Mucosa of rectum (tissue), 2 donors: ENCODE results near the gene FOLH1.
"Not testable (repeated sequence)": the region's sequence is repeated elsewhere in the genome, so short reads cannot be mapped to it uniquely, and the experiment has no call there.

Experiments
- H3K27ac ChIP-seq, 2 donors: one replicate each; pipeline ENCODE4 v1.7.0; 2013; ENCODE audit warnings: inconsistent platforms in 2 of 2, low read depth in 2 of 2, low read length in 2 of 2
- H3K27me3 ChIP-seq, 2 donors: one replicate each; pipeline ENCODE4 v1.7.0; 2013; ENCODE audit warnings: low read length in 2 of 2; ENCODE audit not compliant: control insufficient read depth in 2 of 2, insufficient read depth in 2 of 2
- H3K36me3 ChIP-seq, 2 donors: one replicate each; pipeline ENCODE4 v1.7.0; 2013; ENCODE audit warnings: low read length in 2 of 2; ENCODE audit not compliant: control insufficient read depth in 2 of 2, insufficient read depth in 2 of 2
- H3K4me1 ChIP-seq, 2 donors: one replicate each; pipeline ENCODE4 v1.7.0; 2013; ENCODE audit warnings: low read length in 2 of 2, mild to moderate bottlenecking in 1 of 2; ENCODE audit not compliant: control insufficient read depth in 2 of 2, insufficient read depth in 2 of 2
- H3K4me3 ChIP-seq, 2 donors: one replicate each; pipeline ENCODE4 v1.7.0; 2013; ENCODE audit warnings: low read length in 2 of 2
- H3K9ac ChIP-seq, 2 donors: one replicate each; pipeline ENCODE4 v1.7.0; 2013; ENCODE audit warnings: low read length in 2 of 2, low read depth in 1 of 2, mild to moderate bottlenecking in 1 of 2
- H3K9me3 ChIP-seq, 2 donors: one replicate each; pipeline ENCODE4 v1.7.0; 2013; ENCODE audit warnings: low read length in 2 of 2; ENCODE audit not compliant: control insufficient read depth in 2 of 2
- donor health status: healthy.
- donor health status: Normal muscosa, but diverticular disease.

The FOLH1 gene

GRCh38 chr11:49185597-49185996, 22.8 kb downstream of the FOLH1 start:
- H3K36me3 ChIP-seq, H3K27me3 ChIP-seq, H3K9ac ChIP-seq, H3K4me3 ChIP-seq, H3K27ac ChIP-seq, H3K9me3 ChIP-seq, H3K4me1 ChIP-seq: not testable (repeated sequence)

GRCh38 chr11:49184756-49185155, 23.6 kb downstream of the FOLH1 start:
- not testable (repeated sequence) for H3K27me3 ChIP-seq, H3K4me1 ChIP-seq, H3K4me3 ChIP-seq, H3K9me3 ChIP-seq, H3K9ac ChIP-seq, H3K36me3 ChIP-seq, H3K27ac ChIP-seq

- H3K4me3 ChIP-seq, H3K27ac ChIP-seq, H3K9me3 ChIP-seq, H3K9ac ChIP-seq, H3K36me3 ChIP-seq, H3K4me1 ChIP-seq, H3K27me3 ChIP-seq: not testable (repeated sequence)
Measured at GRCh38 chr11:49177936-49178335, 30.5 kb downstream of the FOLH1 start.

GRCh38 chr11:49175378-49175777, 33.0 kb downstream of the FOLH1 start:
- H3K4me3 ChIP-seq, H3K4me1 ChIP-seq, H3K36me3 ChIP-seq, H3K27me3 ChIP-seq, H3K27ac ChIP-seq, H3K9me3 ChIP-seq, H3K9ac ChIP-seq: not testable (repeated sequence)

GRCh38 chr11:49174691-49175366, 33.6 kb downstream of the FOLH1 start:
- H3K9ac ChIP-seq, H3K4me1 ChIP-seq, H3K36me3 ChIP-seq, H3K27ac ChIP-seq, H3K27me3 ChIP-seq, H3K9me3 ChIP-seq, H3K4me3 ChIP-seq: not testable (repeated sequence)

GRCh38 chr11:49171613-49172012, 36.8 kb downstream of the FOLH1 start:
- H3K27me3 ChIP-seq, H3K9me3 ChIP-seq, H3K4me1 ChIP-seq, H3K9ac ChIP-seq, H3K27ac ChIP-seq, H3K36me3 ChIP-seq, H3K4me3 ChIP-seq: not testable (repeated sequence)

GRCh38 chr11:49169579-49169978, 38.8 kb downstream of the FOLH1 start:
- H3K4me3 ChIP-seq, H3K27me3 ChIP-seq, H3K4me1 ChIP-seq, H3K27ac ChIP-seq, H3K36me3 ChIP-seq, H3K9me3 ChIP-seq, H3K9ac ChIP-seq: not testable (repeated sequence)

GRCh38 chr11:49168992-49169391, 39.4 kb downstream of the FOLH1 start:
- H3K4me3 ChIP-seq, H3K4me1 ChIP-seq, H3K9me3 ChIP-seq, H3K27me3 ChIP-seq, H3K36me3 ChIP-seq, H3K9ac ChIP-seq, H3K27ac ChIP-seq: not testable (repeated sequence)

GRCh38 chr11:49151211-49151610, 57.2 kb downstream of the FOLH1 start:
- H3K4me3 ChIP-seq, result no peak overlapping the region
- no peaks in the 10 kb centered on the region for H3K9me3 ChIP-seq
- H3K27ac ChIP-seq, result no peak overlapping the region
- no peaks in the 10 kb centered on the region for H3K4me1 ChIP-seq
- H3K36me3 ChIP-seq, result no peaks in the 10 kb centered on the region
- H3K9ac ChIP-seq, result no peak overlapping the region
- no peaks in the 10 kb centered on the region for H3K27me3 ChIP-seq

- not testable (repeated sequence) for H3K9me3 ChIP-seq, H3K27me3 ChIP-seq, H3K9ac ChIP-seq, H3K4me3 ChIP-seq, H3K36me3 ChIP-seq, H3K4me1 ChIP-seq, H3K27ac ChIP-seq
Measured at GRCh38 chr11:49102356-49102755, 106.0 kb downstream of the FOLH1 start.
